ENCODE data around the gene FOXL3. TPM values are rescaled to one million over a fixed set of nuclear protein-coding genes. Genes with fewer than 3 reads are reported as not detected.
A peak's percentile ranks its signal among the peaks of the same experiment; 100 is the strongest.

The FOXL3 gene
- total RNA-seq, 3 donors from 2014 or later = not detected

- Histone ChIP-seq H3K9me3 (peaks cover 4 to 14% of the 10 kb centered on the region in 2 donors), H3K27ac (peak overlapping the region; percentile 74 to 75), H3K27me3 (no peaks in the 10 kb centered on the region), H3K4me1 (no peaks in the 10 kb centered on the region), H3K36me3 (peaks cover 15% of the 10 kb centered on the region), H3K4me3 (peak overlapping the region in 2 of 3 donors; percentile 29 to 47)
- no peak for TF ChIP-seq POLR2A (IDR thresholded peaks at IDR 0.05)
- intact Hi-C loops (cut with DNase I; ENCODE audit: low total_unique reads) = no loop called here
- peak in 1 of 2 donors; percentile 43 for DNase-seq (ENCODE audit: low spot score in 2 of 2)
Observed at GRCh38 chr7:264541-265191, 25.3 kb upstream of the FOXL3 start.

- Histone ChIP-seq H3K9me3 (peaks cover 4 to 13% of the 10 kb centered on the region in 2 donors), H3K27ac (peak overlapping the region; percentile 74 to 75), H3K36me3 (peaks cover 7% of the 10 kb centered on the region), H3K4me1 (no peaks in the 10 kb centered on the region), H3K27me3 (no peaks in the 10 kb centered on the region), H3K4me3 (peak overlapping the region in 2 of 3 donors; percentile 29 to 47)
- no peak for DNase-seq (ENCODE audit: low spot score in 2 of 2)
- intact Hi-C loops (cut with DNase I; ENCODE audit: low total_unique reads) = no loop called here
- TF ChIP-seq POLR2AphosphoS5 (IDR thresholded peaks at IDR 0.05) (no peak), POLR2A (IDR thresholded peaks at IDR 0.05) (no peak), CTCF (IDR thresholded peaks at IDR 0.05) (no peak)
Observed at GRCh38 chr7:265192-265997, 24.6 kb upstream of the FOXL3 start.

GRCh38 chr7:265998-266850, 23.7 kb upstream of the FOXL3 start:
- H3K27ac ChIP-seq = no peak overlapping the region
- H3K27me3 ChIP-seq = no peaks in the 10 kb centered on the region
- H3K4me3 ChIP-seq = no peak overlapping the region
- intact Hi-C loops (cut with DNase I; ENCODE audit: low total_unique reads) = no loop called here
- TF ChIP-seq POLR2AphosphoS5 (IDR thresholded peaks at IDR 0.05) (no peak), CTCF (IDR thresholded peaks at IDR 0.05) (no peak), POLR2A (IDR thresholded peaks at IDR 0.05) (no peak)
- H3K4me1 ChIP-seq = no peaks in the 10 kb centered on the region
- no peak for DNase-seq (ENCODE audit: low spot score in 2 of 2)
- peaks cover 4% of the 10 kb centered on the region in 2 donors for H3K9me3 ChIP-seq
- H3K36me3 ChIP-seq = no peaks in the 10 kb centered on the region

GRCh38 chr7:266851-267840, 22.8 kb upstream of the FOXL3 start:
- no peak for DNase-seq (ENCODE audit: low spot score in 2 of 2)
- no peaks in the 10 kb centered on the region for H3K4me1 ChIP-seq
- peaks cover 4% of the 10 kb centered on the region in 2 donors for H3K9me3 ChIP-seq
- H3K27me3 ChIP-seq = no peaks in the 10 kb centered on the region
- no peak overlapping the region for H3K27ac ChIP-seq
- H3K36me3 ChIP-seq = no peaks in the 10 kb centered on the region
- no peak overlapping the region for H3K4me3 ChIP-seq
- TF ChIP-seq POLR2AphosphoS5 (IDR thresholded peaks at IDR 0.05) (no peak), CTCF (IDR thresholded peaks at IDR 0.05) (peak; percentile 38 to 55 (median 38)), POLR2A (IDR thresholded peaks at IDR 0.05) (no peak)
- intact Hi-C loops (cut with DNase I; ENCODE audit: low total_unique reads) = no loop called here

Data from breast epithelium (tissue), 4 donors.